Measurements from ENCODE around the gene KIF22.

GRCh38 chr16:29804455-29805231 lies 14.1 kb downstream of the KIF22 start:
- TF ChIP-seq CTCF (conservative IDR thresholded peaks at IDR 0.05 in 1 of 2, IDR thresholded peaks at IDR 0.05 in 1 of 2; ENCODE audit: extremely low read depth in 1 of 2, insufficient read depth in 1 of 2, low read depth in 1 of 2, low read length in 2 of 2) (no peak), EZH2 (IDR thresholded peaks at IDR 0.05; ENCODE audit: borderline replicate concordance, low read length) (no peak)

Measured in mammary epithelial cell (primary cell).